HG03378 (cell line): Measurements from ENCODE around the gene SYMPK.

Experiments used
- ATAC-seq: cut with Tn5 transposase; IDR thresholded peaks from one replicate; pipeline ENCODE4 v1.9.1; 2021; ENCODE audit warnings: mild to moderate bottlenecking, moderate library complexity; ENCODE audit not compliant: unreplicated experiment

The SYMPK gene

DNA sequence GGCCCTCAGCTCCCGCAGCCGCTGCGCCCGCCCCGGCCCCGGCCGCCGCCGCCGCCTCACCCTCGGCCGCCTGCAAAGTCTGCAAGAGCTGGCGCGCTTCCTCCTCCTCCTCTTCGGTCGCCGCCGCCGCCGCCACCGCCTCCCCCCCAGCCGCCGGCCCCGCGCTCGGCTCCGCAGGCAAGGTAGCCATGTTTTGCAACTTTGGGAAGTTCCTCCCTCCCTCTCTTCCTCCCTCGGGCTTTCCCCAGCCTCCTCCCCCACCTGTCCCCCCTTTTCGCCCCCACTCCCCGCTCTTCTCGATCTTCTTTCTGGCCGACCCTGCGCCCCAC, 94.3 kb downstream of the SYMPK start:
- no peak for ATAC-seq

DNA sequence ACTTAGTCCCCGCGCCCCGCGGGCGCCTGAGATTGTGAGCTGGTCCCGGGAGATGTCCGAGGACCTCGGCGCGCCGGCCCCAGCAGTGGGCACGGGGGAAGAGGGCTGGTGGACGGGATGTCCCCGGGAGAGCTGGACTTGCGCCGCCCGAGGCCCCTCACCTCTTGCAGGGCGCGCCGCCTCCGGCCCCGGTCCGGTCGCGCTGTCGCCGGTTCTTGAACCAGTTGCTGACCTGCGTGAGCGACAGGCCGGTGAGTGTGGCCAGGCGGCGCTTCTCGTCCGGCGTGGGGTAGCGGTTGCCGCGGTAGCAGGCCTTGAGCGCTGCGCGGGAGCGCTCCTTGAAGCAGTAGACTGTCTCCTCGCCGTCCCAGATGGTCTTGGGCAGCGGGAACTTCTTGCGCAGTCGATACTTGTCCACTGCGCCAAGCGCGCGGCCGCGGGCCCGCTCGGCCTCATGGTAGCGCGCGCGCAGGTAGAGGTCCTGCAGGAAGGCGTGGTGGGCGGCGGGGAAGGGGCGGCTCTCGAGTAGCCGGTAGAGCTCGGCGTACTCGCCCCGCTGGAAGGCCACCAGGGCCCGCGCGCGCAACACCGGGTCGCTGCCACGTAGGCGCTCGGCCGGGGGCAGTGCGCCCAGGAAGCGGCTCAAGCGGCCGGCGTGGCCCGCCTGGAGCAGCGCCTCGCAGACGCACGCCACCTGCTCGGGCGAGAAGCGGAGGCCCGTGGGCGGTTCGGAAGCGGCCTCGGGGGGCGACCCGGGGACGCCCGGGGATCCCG, 94.9 kb downstream of the SYMPK start:
- ATAC-seq, result no peak

DNA sequence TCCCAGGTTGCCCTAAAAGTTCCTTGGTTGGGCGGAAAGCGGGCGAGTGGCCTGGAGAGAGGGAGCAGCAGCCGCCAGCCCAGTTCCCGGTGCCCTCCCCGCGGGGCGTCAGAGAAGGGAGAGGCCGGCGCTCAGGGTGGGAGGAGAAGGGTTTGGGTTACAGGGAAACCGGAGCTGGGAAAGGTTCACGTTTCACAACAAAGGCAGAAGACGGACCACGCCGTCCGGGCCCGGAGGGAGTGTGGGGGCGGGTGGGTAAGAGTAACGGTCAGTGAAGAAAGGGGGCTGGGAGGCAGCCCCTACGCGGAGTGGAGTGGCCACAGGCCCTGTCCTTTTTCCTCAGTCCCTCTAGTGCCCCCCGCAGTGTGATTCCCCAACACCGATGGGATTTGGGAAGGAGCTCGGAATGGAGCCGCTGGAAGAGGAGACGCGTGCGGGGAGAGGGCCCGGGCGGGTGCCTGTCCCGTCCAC, 95.5 kb downstream of the SYMPK start:
- ATAC-seq, result no peak

DNA sequence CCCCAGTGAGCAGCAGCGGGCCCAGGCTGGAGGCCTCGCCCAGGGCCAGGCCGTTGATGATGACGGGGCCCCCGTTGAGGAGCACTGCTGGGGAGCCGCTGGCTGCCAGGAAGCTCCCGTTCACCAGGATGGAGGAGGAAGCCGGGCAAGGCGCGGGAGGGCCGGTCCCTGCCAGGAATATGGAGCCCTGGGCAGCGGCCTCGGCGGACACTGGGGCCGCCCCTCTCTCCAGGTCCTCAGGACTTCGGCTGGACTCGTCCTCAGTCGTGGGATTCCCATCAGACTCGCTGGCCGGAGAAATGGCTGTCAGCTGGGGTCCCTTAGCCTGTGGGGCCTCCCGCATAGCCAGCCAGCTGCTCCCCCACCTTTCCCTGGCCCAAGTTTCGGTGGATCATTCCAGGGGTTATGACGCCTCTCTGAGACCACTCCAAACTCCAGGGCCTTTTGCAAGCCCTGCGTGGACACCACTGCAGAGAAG, 96.0 kb downstream of the SYMPK start:
- no peak for ATAC-seq

DNA sequence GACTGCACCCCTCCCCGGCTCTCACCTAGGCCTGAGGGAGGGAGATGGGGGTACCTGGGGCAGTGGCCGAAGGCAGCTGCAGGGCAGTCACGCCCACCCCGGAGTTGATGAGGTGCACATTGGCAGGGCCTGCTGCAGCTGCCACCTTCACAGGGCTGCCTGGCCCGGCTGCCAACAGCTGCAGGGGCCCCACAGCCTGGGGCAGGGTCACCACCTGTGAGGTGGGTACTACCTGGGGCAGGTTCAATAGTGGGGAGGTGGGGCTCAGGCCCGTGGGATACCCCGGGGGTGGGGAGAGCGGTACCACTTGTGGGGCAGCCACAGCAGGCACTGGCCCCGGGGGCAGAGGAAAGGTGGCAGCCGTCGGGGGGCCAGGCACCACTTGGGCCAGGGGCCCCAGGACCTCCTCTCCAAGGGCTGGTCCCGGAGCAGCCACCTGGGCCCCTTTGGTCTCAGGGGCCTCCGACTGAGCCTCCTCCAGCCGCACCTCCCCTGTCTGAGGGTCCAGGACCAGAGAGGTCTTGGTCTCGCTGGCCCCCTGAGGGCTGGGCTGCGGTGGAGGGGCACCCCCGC, 96.6 kb downstream of the SYMPK start:
- no peak for ATAC-seq

DNA sequence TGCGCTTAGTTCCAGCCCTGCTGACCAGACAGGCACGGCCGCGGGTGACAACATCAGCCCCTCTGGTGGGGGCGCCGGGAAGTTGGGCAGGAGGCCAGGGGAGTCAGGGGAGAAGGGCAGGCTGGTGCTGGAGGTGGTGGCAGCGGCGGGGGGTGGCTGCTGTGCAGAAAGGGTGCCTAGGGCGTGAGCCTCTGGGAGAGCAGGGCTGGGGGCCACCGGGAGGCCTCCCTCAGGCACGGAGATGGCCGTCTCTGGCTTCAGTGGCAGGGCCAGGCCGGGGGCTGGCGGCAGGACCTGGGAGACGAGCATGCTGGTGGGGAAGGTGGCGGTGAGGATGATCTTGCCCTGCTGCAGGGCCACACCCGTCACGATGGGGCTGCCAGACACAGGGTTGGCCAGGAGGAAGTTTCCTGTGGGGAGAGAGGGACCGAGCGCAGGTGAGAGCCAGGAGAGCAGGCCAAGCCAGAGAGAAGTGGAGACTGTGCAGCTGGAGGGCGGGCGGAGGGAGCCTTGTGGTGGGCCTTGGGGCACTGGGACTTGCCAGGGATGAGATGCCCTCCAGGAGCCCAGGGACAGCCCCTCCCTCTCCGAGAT, 97.1 kb downstream of the SYMPK start:
- no peak for ATAC-seq
